OCI-LY3 (cell line): Measurements from ENCODE around the gene NRXN3.

ENCODE experiments used
- H2AFZ ChIP-seq: fragments of 200-600, 300-600 bp; shearing (Covaris generic); 2 replicates; pipeline ENCODE4 v1.6.0; 2014; ENCODE audit warnings: antibody characterized with exemption, low read depth, low read length
- H3K27ac ChIP-seq: fragments of 200-600, 300-600 bp; sonication (generic); 2 replicates; pipeline ENCODE4 v1.5.1; 2014; ENCODE audit warnings: mild to moderate bottlenecking, low read length, moderate library complexity, mixed read lengths
- H3K27me3 ChIP-seq: fragments of 200-600, 300-600 bp; sonication (generic); 2 replicates; pipeline ENCODE4 v1.6.1; 2014; ENCODE audit warnings: low read depth, low read length, mixed read lengths
- H3K36me3 ChIP-seq: fragments of 200-600, 300-600 bp; sonication (generic); replicated peaks from 2 replicates; pipeline ENCODE3; 2014; ENCODE audit warnings: low read depth, low read length, mixed read lengths
- H3K4me1 ChIP-seq: fragments of 300-600, 200-600 bp; sonication (generic); 2 replicates; pipeline ENCODE4 v1.6.1; 2014; ENCODE audit warnings: low read length, mixed read lengths
- H3K4me2 ChIP-seq: fragments of 200-600, 300-600 bp; sonication (generic); 2 replicates; pipeline ENCODE4 v1.6.1; 2014; ENCODE audit warnings: low read length, mixed read lengths
- H3K4me3 ChIP-seq: fragments of 300-600, 200-600 bp; sonication (generic); 2 replicates; pipeline ENCODE4 v1.5.1; 2014; ENCODE audit warnings: antibody characterized with exemption, mild to moderate bottlenecking, low read length, moderate library complexity
- H3K79me2 ChIP-seq: fragments of 300-600, 200-600 bp; shearing (Covaris generic); 2 replicates; pipeline ENCODE4 v1.6.1; 2014; ENCODE audit warnings: mild to moderate bottlenecking, low read length, mixed read lengths
- H3K9ac ChIP-seq: fragments of 300-600, 200-600 bp; shearing (Covaris generic); 2 replicates; pipeline ENCODE4 v1.6.0; 2014; ENCODE audit warnings: mild to moderate bottlenecking, low read length, moderate library complexity
- H3K9me3 ChIP-seq: fragments of 200-600, 300-600 bp; shearing (Covaris generic); 2 replicates; pipeline ENCODE4 v1.6.1; 2014; ENCODE audit warnings: low read length, mixed read lengths; ENCODE audit not compliant: insufficient read depth
- H4K20me1 ChIP-seq: fragments of 200-600, 300-600 bp; sonication (generic); 2 replicates; pipeline ENCODE4 v1.6.1; 2016; ENCODE audit warnings: low read length, mixed read lengths; ENCODE audit not compliant: insufficient read depth
- EZH2phosphoT487 ChIP-seq: fragments of 200-600 bp; shearing (Covaris generic); IDR thresholded peaks from 2 replicates; pipeline ENCODE4 v1.6.1; 2018; ENCODE audit warnings: antibody characterized with exemption, mixed run types, low read depth
- TF ChIP-seq, protein P1 (sequence below): fragments of 200-600, 300-600 bp; sonication (generic); IDR thresholded peaks from 2 replicates; pipeline ENCODE4 v1.5.1; 2014; ENCODE audit warnings: antibody characterized with exemption, low read length, low read depth

Gene NRXN3

DNA sequence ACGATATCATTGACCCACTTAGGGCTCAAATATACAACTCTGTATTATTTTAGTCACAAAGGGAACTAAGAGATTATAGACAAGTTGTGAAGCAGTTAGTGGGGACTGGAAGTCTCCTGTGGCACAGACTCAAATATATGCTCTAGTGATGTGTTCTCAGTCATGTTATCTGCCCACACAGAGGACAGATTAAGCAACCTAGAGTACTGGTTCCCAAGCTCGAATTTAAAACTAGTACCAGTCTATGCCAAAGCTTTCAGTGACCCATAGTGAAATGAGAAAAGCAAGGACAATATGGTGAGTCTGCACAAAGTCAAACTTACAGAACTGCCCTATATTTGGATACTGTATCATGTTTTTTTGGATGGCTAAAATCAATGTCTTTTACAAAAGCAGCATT, 1651.9 kb downstream of the NRXN3 start:
- Histone ChIP-seq H2AFZ (no peak overlapping the region), H3K4me1 (no peaks in the 10 kb centered on the region), H3K27ac (no peak overlapping the region), H3K9me3 (no peaks in the 10 kb centered on the region), H4K20me1 (no peaks in the 10 kb centered on the region), H3K27me3 (no peaks in the 10 kb centered on the region), H3K36me3 (no peaks in the 10 kb centered on the region), H3K4me3 (no peak overlapping the region), H3K9ac (no peak overlapping the region), H3K4me2 (no peak overlapping the region), H3K79me2 (no peaks in the 10 kb centered on the region)
- TF ChIP-seq, protein P1, sequence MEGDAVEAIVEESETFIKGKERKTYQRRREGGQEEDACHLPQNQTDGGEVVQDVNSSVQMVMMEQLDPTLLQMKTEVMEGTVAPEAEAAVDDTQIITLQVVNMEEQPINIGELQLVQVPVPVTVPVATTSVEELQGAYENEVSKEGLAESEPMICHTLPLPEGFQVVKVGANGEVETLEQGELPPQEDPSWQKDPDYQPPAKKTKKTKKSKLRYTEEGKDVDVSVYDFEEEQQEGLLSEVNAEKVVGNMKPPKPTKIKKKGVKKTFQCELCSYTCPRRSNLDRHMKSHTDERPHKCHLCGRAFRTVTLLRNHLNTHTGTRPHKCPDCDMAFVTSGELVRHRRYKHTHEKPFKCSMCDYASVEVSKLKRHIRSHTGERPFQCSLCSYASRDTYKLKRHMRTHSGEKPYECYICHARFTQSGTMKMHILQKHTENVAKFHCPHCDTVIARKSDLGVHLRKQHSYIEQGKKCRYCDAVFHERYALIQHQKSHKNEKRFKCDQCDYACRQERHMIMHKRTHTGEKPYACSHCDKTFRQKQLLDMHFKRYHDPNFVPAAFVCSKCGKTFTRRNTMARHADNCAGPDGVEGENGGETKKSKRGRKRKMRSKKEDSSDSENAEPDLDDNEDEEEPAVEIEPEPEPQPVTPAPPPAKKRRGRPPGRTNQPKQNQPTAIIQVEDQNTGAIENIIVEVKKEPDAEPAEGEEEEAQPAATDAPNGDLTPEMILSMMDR = no peak
- no peak for TF ChIP-seq EZH2phosphoT487

DNA sequence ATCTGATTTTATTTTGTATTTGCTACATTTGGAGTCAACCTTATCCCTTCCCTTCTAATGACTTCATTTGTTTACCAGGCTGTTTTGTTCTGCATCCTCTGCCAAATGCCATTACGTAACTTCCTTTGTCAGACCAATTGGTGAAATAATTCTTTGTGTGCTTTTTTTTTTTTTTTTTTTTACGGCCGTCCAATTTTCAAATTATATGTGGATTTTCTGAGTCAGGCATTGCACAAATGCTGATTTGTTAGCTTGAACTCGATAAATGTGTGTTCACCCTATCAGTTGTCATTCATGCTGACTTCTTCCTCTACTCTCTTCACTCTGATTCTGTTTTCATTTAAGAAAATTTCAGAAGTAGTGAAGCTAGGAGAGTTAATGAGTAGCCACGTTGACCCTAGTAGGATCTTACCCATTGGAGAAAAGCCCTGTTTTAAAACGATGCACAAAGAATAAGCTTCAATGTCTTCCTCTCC, 1654.9 kb downstream of the NRXN3 start:
- Histone ChIP-seq H3K4me2 (no peak overlapping the region), H3K27me3 (no peaks in the 10 kb centered on the region), H3K4me3 (no peak overlapping the region), H3K79me2 (no peaks in the 10 kb centered on the region), H3K4me1 (no peaks in the 10 kb centered on the region), H3K9me3 (no peaks in the 10 kb centered on the region), H3K27ac (no peak overlapping the region), H2AFZ (no peak overlapping the region), H4K20me1 (no peaks in the 10 kb centered on the region), H3K9ac (no peak overlapping the region), H3K36me3 (no peaks in the 10 kb centered on the region)
- TF ChIP-seq, protein P1 = no peak
- TF ChIP-seq EZH2phosphoT487 = no peak

DNA sequence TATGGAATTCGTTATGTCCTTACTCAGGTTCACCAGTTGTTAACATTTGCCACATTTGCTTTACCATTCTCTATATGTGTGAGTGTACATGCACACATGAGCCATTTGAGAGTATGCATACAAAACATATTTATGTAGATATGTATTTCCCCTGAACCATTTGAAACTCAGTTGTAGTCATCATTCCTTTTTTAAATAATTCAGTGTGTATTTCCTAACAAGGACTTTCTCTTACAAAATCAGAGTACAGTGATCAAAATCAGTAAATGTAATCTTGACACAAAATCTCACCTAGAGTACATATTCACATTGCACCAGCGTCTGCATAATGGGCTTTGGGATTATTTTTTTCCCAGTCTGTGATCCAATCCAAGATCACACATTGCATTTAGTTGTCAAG, 1656.2 kb downstream of the NRXN3 start:
- no peaks in the 10 kb centered on the region for H3K36me3 ChIP-seq
- no peaks in the 10 kb centered on the region for H3K9me3 ChIP-seq
- H2AFZ ChIP-seq = no peak overlapping the region
- H3K4me3 ChIP-seq = no peak overlapping the region
- H3K4me1 ChIP-seq = no peaks in the 10 kb centered on the region
- H3K27me3 ChIP-seq = no peaks in the 10 kb centered on the region
- TF ChIP-seq EZH2phosphoT487 = no peak
- TF ChIP-seq, protein P1 = no peak
- no peak overlapping the region for H3K4me2 ChIP-seq
- H3K9ac ChIP-seq = no peak overlapping the region
- H3K79me2 ChIP-seq = no peaks in the 10 kb centered on the region
- H3K27ac ChIP-seq = no peak overlapping the region
- no peaks in the 10 kb centered on the region for H4K20me1 ChIP-seq

DNA sequence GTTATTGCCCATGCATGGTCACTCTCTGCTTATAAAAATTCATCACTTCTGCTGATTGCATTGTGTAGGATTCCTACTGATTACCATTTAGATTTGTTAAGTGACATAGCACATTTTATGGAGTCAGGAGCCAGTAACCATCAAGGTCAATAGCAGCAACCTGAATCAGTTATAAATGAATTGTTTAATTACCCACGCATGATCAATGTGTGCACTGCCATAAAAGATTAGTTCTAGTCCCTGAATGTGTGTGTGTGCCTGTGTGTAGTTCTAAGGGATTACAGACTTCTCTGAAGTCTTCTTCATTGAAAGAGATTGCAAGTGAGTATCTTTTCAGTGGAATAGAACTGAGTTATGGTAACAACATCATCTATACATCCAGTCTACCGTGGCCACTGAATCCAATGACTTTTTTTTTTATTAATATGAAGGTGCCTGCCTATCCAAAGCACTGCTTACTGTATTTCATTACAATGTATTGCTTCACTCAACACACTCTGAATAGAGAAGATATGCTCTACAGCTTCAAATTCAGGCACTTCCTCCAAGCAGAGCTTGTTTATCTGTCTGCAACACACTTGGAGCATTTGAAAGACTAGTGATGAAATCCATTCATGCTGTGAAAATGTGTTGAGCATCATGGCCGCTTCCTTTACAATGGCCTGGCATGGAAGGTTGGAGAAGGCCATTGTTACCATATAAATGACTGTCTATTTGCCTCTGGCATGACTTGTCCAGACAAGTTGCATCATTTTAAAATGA, 1659.4 kb downstream of the NRXN3 start:
- Histone ChIP-seq H3K79me2 (no peaks in the 10 kb centered on the region), H3K4me2 (no peak overlapping the region)

More for the DNA sequence above, 1659.4 kb downstream of the NRXN3 start:
- Histone ChIP-seq H4K20me1 (no peaks in the 10 kb centered on the region), H3K4me1 (no peaks in the 10 kb centered on the region), H3K36me3 (no peaks in the 10 kb centered on the region), H3K9me3 (no peaks in the 10 kb centered on the region), H3K9ac (no peak overlapping the region), H3K27ac (no peak overlapping the region), H2AFZ (no peak overlapping the region), H3K4me3 (no peak overlapping the region), H3K27me3 (no peaks in the 10 kb centered on the region)
- TF ChIP-seq, protein P1 = no peak
